ENCODE data around the gene SEBOX.
"Not testable (repeated sequence)": the region's sequence is repeated elsewhere in the genome, so short reads cannot be mapped to it uniquely, and the experiment has no call there.

The SEBOX gene

DNA sequence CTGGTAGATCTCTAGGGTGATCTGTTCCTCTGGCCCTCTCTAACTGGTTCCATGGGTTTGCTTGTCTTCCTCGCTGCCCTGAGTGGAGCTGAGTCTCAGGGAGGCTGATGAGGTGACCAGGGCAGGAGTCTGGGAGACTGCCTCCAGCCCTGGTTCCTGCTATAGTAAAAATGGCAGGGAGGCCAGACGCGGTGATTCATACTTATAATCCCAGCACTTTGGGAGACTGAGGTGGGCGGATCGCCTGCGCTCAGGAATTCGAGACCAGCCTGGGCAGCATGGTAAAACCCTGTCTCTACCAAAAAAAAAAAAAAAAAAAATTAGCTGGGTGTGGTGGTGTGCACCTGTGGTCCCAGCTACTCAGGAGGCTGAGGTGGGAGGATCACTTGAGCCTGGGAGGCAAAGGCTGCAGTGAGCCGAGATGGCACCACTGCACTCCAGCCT lies 26.2 kb downstream of the SEBOX start:
- DNase-seq (ENCODE audit: low read depth in 2 of 2): not testable (repeated sequence)

DNA sequence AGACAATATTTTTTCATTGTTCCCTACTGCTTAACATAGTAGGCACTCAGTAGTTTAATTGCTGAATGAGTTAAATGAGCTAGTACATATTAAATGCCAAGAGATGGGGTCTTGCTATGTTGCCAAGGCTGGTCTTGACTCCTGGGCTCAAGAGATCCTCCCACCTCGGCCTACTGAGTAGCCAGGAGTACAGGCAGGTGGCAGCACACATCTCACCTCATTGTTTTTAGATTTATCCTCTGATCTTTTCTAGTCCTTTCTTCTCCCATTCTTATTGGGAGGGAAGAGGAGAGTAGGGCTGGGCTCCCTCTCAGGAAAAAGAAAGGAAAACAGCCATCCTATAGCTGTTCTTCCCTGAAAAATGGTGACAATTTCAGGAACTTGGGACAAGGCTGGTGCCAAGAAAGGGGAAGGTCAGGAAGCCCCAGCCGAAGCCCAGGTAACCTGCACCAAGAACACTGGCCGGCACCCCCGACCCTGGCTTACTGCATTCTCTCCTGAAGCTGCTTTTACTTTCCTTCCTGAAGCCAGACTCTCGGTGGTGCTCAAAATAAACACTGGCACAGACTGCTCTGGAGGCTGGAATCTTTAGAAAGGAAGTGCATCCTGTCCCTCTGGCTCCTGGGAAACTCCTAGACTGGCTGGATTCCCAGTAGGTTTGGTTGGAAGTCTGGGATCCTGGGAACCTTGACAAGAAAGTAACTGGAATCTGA lies 26.8 kb downstream of the SEBOX start:
- DNase-seq (ENCODE audit: low read depth in 2 of 2): no peak

DNA sequence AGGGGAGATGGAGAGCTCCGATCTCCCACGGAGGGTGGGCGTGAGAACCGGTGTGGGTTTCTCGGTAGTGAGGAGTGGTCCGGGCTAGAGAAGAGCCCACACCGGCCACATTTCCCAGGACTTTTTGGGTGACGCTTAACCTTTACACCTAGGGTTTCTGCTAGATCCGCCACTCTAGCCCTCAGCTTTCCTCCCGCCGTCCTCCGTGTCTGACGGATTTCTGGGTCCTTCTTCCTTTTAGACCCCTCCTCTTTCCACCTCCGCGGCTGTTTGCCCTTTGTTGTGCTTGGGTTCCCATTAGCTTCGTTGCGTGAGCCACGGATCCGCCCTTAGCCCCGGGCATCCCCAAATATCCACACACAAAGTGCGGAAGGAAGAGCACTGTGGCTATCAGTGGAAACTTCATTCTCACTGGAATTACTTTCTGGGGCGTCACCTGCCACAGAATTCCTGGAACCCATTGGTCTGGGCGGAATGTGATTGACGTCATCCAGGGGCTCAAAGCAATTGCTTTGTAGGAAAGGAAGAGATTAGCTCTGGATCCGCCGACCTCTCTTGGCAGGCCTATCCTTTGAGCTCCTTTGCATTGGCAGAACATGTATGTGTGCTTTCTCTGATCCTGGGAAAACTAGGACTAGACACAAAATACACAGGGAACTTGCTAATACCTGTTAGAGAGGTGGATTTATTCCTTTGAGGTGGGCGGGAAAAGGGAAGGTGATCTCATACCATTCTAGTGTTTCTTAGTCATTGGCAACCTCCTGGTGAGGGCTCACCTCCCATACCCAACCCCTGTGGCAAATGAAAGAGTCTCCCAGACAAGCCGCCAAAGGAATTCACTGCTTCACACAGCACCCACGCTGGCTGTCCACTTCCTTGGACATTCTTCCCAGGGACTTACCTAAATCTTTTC lies 28.8 kb downstream of the SEBOX start:
- no peak for DNase-seq (ENCODE audit: low read depth in 2 of 2)

DNA sequence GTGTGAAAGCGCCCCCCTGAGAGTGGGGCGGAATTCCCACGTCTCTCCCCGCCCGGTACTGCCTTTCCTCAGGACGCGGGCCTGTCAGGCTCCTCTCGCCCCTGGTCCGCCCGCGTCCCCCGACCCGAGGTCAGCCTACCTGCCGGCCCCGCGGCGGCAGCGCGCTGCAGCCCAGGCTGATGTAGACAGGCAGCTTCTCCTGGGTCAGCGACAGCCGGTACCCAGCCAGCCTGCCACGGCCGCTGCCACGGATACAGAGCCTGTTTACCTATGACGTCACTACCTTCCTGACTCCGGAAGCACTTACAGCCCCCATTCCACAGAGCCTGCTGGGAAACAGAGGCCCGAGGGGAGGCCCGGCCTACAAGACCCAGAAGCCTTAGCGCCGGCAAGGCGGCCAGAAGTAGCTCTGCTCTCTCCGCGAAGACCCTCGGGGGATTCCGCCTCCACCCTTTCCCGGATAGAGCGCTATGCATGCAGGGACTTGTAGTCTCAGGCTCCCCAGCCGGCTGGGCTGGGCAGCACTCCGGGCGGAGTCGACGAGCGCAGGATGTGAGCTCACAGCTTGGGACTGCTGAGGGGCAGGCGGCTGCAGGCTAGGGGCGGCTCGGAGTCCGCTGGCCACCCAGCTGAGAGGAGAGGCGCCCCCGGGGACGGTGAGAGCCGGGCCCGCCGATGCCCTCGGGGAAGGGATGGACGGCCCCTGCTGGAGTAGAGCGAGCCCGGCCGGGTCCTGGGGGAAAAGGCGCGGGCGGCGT lies 29.6 kb downstream of the SEBOX start, which contains the start of the genes IFT20 and TNFAIP1:
IFT20 (minus strand) TSS at position 272 of the 758 bp plus-strand sequence. CDS start 3,487 bp downstream, outside the sequence.
TNFAIP1 (plus strand) TSS at position 561 of the 758 bp plus-strand sequence. CDS start 3,761 bp downstream, outside the sequence.
- peak; percentile 91 for DNase-seq (ENCODE audit: low read depth in 2 of 2)

DNA sequence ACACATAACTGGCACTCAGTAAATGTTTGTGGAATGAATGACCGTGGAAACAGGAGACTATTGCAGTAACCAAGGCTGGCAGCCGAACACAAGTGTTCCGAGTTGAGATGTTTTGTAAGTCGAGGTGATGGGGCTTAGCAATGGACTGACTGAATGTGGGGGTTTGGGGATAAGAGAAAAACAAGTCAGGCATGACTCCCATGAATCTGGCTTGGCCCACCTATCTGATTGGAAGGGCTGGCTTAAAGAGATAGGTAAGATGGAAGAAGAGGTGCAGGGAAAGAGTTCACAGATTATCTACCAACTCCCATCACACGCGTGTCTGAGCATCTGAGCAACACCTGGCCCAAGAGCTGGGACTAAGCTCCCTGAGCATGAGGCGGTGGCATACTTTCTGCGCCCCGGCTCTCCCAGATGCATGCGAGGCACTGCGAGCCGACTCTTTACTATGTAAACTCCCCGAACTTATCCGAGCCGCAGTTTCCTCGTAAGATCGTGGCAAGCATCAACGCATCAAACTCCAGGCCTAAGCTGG lies 30.3 kb downstream of the SEBOX start:
- no peak for DNase-seq (ENCODE audit: low read depth in 2 of 2)

DNA sequence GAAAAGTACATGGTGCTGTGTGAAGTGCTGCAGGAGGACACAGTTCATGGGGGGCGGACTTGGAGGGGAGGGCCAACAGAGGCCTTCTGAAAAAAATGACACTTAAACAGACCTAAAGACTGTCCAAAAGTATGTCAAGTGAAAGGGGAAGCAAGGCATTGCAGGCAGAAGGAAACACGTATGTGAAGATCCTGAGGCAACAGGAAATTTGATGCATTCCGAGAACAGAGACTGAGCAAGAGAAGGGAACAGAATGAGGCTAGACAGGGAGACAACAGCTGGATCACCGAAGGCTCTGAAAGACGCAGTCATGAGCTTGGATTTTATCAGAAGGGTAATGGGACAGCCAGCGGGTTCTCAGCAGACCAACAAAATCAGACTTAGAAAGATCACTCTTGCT lies 30.8 kb downstream of the SEBOX start:
- DNase-seq (ENCODE audit: low read depth in 2 of 2): no peak

DNA sequence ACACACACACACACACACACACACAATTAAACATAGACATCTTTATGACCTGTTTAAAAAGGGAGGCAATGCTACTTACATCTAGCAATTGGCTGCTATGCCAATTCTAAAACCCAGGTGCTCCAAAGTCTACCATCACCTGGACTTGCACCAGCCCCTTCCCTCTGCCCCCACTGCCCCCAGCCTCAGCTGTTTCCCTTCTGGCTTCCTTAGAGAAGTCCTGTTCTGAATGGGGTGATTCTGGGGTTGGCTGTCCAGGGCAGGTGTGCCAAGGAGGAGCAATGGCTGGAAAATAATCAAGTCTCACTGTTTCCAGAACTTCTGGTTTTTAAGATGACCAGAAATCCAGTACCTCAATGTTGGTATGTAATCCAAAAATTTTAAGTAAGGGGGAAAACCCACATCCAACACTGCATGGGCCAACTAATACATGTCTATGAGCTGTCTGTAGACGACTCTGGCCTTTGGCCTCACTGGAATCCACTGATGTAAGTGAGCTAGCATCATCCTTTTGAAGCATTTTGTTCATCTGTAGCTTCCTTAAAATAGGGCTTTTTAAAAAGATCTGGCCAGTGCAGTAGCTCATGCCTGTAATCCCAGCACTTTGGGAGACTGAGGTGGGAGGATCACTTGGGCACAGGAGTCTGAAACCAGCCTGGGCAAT lies 31.8 kb downstream of the SEBOX start:
- no peak for DNase-seq (ENCODE audit: low read depth in 2 of 2)

DNA sequence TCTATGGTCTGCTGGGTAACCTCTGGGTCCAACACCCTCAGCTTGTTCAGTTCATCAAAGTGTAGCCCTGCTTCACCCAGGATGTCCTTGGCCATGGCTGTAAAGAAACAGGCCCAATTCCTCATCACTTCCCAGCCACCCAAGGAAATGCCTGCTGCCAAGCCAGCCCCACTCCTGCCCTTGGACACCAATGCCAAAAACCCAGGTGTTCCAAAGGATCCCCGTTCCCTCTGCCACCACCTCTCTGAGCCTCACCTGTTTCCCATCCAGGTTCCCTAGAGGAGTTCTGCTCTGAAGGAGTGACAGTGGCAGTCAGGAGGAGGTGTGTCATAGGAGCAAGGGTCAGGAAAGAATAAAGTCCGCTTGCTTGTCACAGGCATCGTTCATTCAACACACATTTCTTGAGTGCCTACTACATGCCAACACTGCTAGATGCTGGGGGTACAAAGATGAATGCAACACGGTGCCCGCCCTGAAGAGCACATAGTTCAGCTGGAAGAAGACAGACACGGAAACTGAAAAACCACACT lies 33.0 kb downstream of the SEBOX start:
- DNase-seq (ENCODE audit: low read depth in 2 of 2): no peak

DNA sequence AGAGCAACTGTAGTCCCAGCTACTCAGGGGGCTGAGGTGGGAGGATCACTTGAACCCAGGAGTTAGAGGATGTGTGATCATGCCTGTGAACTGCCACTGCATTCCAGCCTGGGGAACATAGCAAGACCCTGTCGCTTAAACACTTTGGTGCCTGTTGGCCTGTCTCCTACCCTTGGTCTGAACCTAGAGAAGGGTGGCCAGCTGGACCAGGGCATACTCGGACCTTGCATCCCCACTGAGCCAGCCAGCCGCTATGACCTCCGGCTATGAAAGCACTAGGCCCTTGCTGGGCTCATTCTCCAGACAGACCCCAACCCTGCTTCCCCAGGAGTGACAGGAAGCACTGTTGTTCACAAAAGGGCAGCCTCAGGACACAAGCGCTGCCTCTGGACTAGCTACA lies 34.3 kb downstream of the SEBOX start:
- no peak for DNase-seq (ENCODE audit: low read depth in 2 of 2)

DNA sequence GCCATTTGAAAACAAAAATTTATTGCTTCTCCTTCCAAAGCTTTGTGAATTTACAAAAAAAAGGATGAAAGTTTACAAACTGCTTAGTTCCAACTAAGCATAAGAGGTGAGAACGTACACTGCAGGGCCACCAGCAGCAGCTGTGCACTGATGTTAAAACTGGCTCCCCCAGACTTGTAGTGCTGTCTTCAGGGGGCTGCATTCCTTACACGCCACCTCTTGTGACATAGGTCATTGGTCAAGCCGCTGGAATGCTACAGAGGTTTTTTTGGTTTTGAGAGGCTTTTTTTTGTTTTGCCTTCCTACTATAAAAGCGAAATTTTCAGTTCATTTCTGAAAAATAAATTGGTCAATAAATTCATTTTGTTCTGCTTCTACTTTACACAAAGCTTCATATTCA lies 36.7 kb downstream of the SEBOX start:
- DNase-seq (ENCODE audit: low read depth in 2 of 2): no peak

DNA sequence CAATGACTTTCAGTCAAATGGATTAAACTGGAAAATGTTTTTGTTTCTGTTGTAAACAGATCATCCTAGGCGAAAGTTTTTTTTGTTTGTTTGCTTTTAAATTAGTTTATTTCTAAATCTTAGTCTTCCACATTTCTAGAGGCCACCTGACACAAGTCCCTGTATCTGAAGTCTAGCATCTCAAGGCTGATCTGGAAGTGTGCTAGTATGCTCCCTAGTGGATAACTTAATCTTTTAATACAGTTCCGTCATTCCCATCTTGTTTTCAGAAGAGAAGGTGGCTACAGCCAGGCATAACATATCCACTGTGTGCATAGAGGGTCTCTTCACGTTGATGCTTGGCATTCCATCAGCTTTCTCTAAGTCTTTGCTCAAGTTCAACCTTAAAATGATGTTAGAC lies 37.3 kb downstream of the SEBOX start:
- no peak for DNase-seq (ENCODE audit: low read depth in 2 of 2)

DNA sequence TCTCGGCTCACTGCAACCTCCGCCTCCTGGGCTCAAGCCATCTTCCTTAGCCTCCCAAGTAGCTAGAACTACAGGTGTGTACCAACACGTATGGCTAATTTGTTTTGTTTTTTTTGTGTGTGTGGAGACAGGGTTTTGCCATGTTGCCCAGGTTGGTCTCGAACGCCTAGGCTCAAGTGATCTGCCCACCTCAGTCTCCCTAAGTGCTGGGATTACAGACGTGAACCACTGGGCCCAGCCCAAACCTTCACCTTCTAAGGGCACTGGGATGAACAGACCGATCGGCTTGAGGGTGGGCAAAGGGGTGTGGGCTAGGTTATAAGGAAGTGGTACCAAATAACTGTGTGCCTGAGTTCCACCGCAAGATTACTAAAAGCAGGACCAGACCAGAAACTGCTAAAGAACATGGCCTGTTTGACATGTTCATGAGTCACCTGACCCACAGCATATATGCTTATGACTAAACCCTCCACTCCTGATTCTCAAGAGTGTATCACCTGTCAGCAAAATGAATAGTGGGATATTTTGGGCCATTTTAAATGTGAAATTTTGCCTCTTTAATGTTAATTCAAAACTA lies 37.9 kb downstream of the SEBOX start:
- no peak for DNase-seq (ENCODE audit: low read depth in 2 of 2)

DNA sequence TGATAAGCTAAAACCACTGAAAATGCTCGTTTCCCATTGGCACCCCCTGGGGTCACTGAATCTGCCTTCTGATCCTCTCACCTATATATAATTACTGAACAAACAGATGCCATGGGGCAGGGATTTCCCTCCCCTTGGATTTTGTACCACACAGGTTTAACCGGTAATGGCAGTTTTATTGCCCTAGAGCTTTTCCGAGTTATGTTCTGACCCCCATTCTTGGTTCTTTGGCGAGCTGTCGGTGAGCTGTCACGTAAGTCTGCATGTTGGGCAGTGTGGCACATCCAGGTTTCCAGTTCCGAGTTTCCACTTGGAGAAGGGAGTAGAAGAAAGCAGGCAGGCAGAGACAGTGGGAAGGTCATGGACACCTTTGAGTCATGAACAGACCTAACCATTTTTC lies 38.9 kb downstream of the SEBOX start:
- no peak for DNase-seq (ENCODE audit: low read depth in 2 of 2)

DNA sequence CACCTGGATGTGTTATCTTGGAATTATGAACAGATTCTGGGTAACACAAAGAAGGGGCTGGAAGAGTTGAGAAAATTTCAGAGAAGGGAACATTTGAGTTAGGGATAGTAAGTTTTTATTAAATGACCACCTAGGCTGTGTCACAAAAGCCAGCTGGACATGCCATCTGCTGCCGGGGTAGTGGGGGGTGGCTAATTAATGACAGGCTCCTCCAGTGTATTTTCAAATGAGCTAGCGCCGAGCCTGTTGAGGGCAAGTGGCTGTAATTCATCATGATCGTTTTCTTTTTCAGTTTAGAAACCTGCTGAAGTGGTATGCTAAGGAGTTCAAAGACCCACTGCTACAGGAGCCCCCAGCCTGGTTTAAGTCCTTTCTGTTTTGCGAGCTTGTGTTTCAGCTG lies 39.8 kb downstream of the SEBOX start:
- no peak for DNase-seq (ENCODE audit: low read depth in 2 of 2)

DNA sequence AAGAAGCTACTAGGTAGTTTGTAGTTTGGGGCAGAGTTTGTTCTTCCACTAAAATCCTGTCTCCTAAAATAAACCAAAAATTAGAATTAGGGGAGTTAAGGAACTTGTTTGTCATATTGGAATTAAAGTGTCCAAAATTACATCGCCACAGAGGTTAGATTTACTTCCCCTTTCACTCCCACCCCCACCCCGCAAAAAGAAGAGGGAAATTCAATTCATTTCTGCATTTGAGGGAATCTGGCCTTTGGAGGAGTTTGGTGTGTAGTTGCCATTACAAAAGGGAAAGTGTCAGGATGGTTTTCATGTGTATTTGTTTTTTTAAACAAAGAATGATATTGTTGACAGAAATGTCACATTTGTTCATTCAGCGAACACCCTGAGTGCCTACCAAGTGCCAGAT lies 40.2 kb downstream of the SEBOX start:
- no peak for DNase-seq (ENCODE audit: low read depth in 2 of 2)

DNA sequence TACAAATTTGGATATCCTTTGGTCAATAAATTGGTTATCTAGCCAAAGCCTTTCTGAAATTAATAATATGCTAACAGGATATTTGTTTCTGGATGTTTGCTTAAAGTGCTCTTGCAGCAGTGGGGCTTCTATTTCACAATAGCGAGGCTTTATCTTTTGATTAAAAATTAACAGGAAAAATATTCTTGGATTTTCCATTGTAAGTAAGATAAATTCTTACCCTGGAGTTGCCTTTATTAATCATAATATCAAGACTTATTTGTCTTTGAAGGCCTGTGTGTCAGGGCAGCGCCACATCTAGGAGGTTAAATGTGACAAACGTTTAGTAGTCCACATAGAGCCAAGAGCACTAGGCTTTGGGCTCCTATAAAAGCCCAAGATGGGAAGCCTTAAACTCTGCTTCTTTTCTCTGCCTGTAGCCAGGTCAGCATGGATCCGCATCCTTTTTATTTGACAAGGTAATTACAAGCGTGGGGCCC lies 40.7 kb downstream of the SEBOX start:
- DNase-seq (ENCODE audit: low read depth in 2 of 2): no peak

DNA sequence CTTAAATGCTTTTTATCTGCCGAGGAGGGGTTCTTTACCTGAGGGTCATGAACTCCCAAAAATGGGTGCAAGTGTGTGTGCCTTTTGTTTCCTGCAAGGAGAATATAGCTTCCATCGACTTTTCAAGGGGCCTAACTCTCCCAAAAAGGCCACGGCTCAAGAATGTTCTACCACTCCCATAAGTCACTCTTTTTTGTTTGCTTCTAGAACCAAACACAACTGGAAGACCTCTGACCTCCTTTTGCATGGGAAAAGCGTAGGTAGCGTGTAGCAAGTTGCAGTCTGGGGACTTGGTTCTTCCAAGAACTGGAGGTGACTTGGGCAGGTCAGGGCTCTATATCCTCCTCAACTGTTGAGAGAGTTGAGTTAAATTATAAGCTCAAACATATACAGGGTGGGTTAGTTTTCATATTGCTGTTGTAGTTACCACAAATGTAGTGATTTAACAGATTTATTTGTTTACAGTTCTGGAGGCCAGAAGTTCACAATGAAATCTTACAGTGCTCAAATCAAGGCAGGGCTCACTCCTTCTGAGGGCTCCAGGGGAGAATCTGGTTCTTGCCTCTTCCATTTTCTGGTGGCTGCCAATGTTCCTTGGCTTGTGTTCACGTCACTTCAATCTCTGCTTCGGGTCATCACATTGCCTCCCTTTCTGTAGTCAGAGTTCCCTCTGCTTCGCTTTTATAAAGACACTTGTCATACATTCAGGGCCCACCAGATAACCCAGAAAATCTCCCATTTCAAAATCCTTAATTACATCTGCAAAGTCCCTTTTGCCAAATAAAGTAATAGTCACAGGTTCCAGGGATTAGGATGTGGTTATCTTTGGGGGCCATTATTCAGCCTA lies 44.6 kb downstream of the SEBOX start:
- no peak for DNase-seq (ENCODE audit: low read depth in 2 of 2)

DNA sequence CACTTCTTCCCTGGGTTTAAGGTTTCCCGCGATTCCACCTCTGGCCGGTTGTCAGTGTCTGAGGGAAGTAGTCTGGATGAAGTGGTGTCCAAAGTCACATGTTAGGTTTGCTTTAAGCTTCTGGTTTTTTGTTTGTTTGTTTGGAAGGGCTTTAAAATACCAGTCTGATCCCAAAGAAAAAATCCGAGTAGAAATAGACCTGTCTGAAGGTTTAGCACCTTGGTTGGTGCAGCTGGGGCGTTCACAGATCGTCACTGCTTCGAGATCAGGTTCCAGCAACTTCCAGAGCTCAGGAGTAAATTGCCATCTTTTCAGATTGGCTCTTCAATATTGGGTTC lies 45.4 kb downstream of the SEBOX start:
- DNase-seq (ENCODE audit: low read depth in 2 of 2): no peak

DNA sequence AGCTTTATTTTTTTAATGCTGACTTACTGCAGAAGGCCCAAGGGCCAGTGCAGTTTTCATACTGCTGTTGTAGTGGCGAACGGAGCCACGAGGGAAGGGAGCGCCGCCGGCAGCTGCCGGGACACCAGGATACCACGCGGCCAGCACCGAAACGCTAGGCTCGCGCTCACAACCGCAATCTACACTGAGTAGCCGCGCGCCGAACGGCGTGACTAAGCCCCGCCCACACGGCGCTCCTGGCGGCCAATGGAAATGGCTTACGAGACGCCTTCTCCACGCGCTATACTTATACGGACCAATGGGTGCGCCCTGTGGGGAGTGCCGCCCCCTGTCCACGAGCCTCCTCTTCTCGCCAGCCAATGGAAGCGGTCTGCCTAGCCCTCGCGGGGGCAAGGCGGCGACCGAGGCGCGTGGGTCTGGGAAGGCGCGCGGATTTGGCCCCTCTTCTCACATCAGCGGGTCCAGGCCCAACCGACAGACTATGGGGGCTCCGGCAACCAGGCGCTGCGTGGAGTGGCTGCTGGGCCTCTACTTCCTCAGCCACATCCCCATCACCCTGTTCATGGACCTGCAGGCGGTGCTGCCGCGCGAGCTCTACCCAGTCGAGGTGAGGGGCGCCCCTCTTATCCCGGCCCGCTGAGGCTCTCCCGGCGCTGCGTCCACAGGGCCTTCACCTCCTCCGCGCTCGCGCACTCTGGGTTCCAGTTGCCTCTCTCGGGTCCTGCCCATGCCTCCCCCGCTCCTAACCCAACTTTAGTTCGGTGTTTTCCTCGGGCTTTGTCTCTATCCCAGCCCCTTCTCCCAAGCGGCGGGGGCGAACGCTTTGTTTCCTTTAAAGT lies 46.0 kb downstream of the SEBOX start, which contains the start of gene TMEM97:
TMEM97 (plus strand) TSS at position 442 of the 839 bp plus-strand sequence; CDS start at position 482, 40 bp downstream.
- peak; percentile 81 to 89 for DNase-seq (ENCODE audit: low read depth in 2 of 2)

All from stimulated activated CD8-positive, alpha-beta memory T cell treated with anti-CD3 and anti-CD28 coated beads, Interleukin-7, amount 100 ng/mL, for 1 hour (primary cell).